ENCODE measurements around the gene RMP24.

RMP24 gene

GRCh38 chr18:35939138-35939537 lies 33.3 kb upstream of the RMP24 start:
- no peaks in the 10 kb centered on the region for H3K79me2 ChIP-seq (ENCODE audit: insufficient read depth, low read length)
- H3K4ac ChIP-seq (ENCODE audit: low read depth, low read length), result no peak overlapping the region
- H3K56ac ChIP-seq (ENCODE audit: insufficient read length, low read depth, low read length), result no peak overlapping the region
- Mint-ChIP-seq H3K27me3 (ENCODE audit: low read depth) (no peaks in the 10 kb centered on the region), H3K9me3 (no peaks in the 10 kb centered on the region; a peak in 1 of 5 replicates), H3K36me3 (ENCODE audit: insufficient read depth in 1 of 3, low read depth in 3 of 3) (peaks cover 20 to 63% (median 50%) of the 10 kb centered on the region in 3 experiments), H3K27ac (peak overlapping the region; percentile 10 to 58 (median 45); a peak in 2 of 7 replicates), H3K4me3 (no peak overlapping the region), H3K4me1 (peaks cover 28 to 29% of the 10 kb centered on the region in 2 experiments)
- no peak overlapping the region for H3K14ac ChIP-seq (ENCODE audit: insufficient read depth, low read length)
- no peak overlapping the region for H2BK120ac ChIP-seq (ENCODE audit: low read depth, low read length, poor library complexity, severe bottlenecking)
- no peak overlapping the region for H2BK5ac ChIP-seq (ENCODE audit: insufficient read length, low read length)
- no peak overlapping the region for H2BK20ac ChIP-seq (ENCODE audit: low read depth, low read length, poor library complexity, severe bottlenecking)
- H3K79me1 ChIP-seq (ENCODE audit: insufficient read depth, low read depth, low read length, poor library complexity, severe bottlenecking), result peaks cover 3% of the 10 kb centered on the region
- no peak overlapping the region for H3K9ac ChIP-seq (ENCODE audit: extremely low read depth, insufficient read length, low read length)
- peak; percentile 76 for TF ChIP-seq CTCF (conservative IDR thresholded peaks at IDR 0.05)
- H4K20me1 ChIP-seq (ENCODE audit: control insufficient read depth, insufficient read depth, insufficient read length), result no peaks in the 10 kb centered on the region
- H3K4me1 ChIP-seq (ENCODE audit: insufficient read depth, low read length), result peaks cover 3% of the 10 kb centered on the region; the same call in 1 of the 2 replicates
- H4K8ac ChIP-seq (replicated peaks; ENCODE audit: insufficient read length, low read depth, low read length), result no peak overlapping the region
- no peaks in the 10 kb centered on the region for H3K23me2 ChIP-seq (ENCODE audit: insufficient read length, low read depth, low read length, poor library complexity, severe bottlenecking)
- no peak overlapping the region for H4K5ac ChIP-seq (ENCODE audit: insufficient read length, low read depth, low read length)
- DNase-seq, result peak; percentile 74
- H3K4me2 ChIP-seq (ENCODE audit: insufficient read depth, insufficient read length, low read length), result no peak overlapping the region
- no peak overlapping the region for H4K91ac ChIP-seq (ENCODE audit: insufficient read length, low read depth, low read length)
- no peak overlapping the region for H2AFZ ChIP-seq (ENCODE audit: low read length)
- no peak overlapping the region for H3K27ac ChIP-seq (ENCODE audit: insufficient read length, low read depth, low read length)
- no peaks in the 10 kb centered on the region for H3K27me3 ChIP-seq (ENCODE audit: insufficient read depth, low read length)
- no peak overlapping the region for H2AK5ac ChIP-seq (ENCODE audit: insufficient read length, low read length)
- no CpG with 5 or more reads among the region's 5 CpGs for WGBS (ENCODE audit: extremely low coverage, insufficient read length, low lambda C conversion rate)
- H2BK12ac ChIP-seq (ENCODE audit: insufficient read length, low read depth, low read length), result no peak overlapping the region
- H3K9me3 ChIP-seq (ENCODE audit: control insufficient read depth, low read depth, low read length), result no peaks in the 10 kb centered on the region
- H3K23ac ChIP-seq (ENCODE audit: insufficient read length, low read depth, low read length), result no peak overlapping the region
- H3K18ac ChIP-seq (ENCODE audit: insufficient read length, low read depth, low read length), result no peak overlapping the region
- no peak overlapping the region for H3T11ph ChIP-seq (ENCODE audit: low read length)
- H2BK15ac ChIP-seq (ENCODE audit: low read depth, low read length), result no peak overlapping the region

Measured in H9 (cell line).